ENCODE measurements around the gene CIZ1.

The CIZ1 gene

GRCh38 chr9:128116104-128117083 lies 75.0 kb downstream of the CIZ1 start:
- DNase-seq (ENCODE audit: insufficient read length, low spot score), result no peak
- FAIRE-seq, result no peak

Measured in HTR-8/SVneo (cell line).